ENCODE measurements around the gene FGF1. TPM values are rescaled to one million over a fixed set of nuclear protein-coding genes. Genes with fewer than 3 reads are reported as not detected.

Gene FGF1
- total RNA-seq, 1 experiment from 2014 or later: not detected

DNA sequence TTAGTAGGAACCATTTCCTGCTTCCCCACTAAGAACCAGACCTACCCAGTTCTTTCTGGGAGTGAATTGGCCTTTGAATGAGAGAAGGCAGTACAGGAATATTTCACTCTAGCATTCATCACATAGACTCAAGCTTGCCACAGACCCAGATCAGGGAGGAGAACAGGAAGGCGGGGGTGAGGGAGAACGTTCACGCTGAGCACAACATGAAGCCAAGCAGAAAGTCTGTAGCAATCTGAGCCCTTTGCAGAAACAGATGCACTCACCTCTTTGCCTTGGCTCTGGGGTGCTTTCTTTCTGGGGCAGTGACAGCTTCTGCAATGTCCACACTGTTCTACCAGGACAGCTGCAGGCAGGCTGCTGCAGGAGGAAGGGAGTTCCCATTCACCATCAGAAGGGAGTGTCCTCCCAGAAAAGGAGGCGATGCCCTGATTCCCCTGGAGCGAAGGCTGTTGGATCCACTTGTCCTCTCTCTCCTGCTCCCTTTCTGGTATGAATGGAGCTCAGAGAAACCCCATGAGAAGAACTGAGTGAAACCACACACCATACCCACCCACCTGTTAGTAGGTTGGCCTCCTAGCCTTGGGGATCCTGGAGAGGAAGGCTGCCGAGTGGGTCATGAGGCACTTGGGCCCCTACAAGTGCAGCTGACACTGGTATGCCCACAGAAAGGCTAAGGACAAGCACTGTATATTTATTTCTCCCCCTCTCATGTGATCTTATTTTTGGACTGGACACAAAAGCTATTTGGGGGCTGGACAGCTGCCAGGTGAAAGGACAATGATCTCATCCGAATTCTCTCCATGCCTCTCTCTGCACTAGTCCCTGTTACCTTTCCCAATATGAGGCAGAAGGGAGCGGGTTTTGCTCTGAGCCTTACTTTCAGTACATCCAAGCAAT lies 11.7 kb upstream of the FGF1 start:
- DNase-seq (ENCODE audit: extremely low read depth, low read depth): no peak

DNA sequence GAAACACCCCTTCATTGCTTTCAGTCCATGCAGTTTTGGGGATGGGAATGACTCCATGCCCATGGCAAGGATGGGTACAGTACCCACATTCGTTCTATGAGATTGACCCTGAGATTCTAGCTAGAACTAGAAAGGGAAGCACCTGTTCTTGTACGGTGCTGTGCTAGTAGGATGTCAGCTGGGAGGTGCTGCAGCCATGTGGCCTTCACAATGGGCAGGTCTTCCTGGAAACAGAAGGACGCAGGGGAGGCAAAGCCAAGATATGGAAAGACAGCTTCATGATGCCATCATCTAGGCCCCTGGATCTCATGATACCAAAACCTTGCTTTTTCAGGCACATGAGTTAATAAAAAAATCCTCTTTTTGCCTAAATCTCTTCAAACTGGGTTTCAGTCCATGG lies 10.5 kb upstream of the FGF1 start:
- no peak for DNase-seq (ENCODE audit: extremely low read depth, low read depth)

DNA sequence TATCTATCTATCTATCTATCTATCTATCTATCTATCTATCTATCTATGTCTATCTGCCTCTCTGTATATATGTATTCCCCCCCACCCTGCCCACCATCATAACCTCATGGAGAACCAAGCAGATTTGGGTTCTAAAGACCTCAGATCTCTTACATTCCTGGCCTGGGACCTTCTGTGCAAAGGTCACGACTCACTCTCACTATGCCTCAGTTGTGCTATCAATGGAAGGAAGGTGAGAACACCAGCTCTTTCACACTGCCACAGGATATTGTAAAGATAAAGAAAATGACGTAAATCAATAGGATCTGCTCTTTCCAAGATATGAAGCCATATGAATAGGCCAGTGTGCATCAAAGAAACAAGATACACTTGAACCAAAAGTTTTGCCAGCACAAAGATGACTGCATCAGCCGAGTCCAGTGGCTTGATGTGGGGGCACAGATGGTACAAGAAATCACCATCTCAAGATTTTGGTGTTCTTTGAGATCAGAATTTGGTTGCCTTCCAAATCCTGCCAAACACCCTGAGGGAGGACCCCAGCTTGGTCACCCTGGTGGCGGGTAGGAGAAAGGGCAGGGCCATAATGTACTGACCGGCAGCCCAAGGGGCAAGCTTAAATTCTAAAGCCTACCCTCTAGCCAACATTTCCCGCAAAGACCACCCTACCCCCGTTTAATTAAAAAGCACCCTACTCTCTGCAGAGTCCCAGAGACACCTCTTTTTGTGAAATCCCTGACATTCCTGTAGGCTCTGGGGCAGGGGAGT lies 8.4 kb upstream of the FGF1 start:
- no peak for DNase-seq (ENCODE audit: extremely low read depth, low read depth)

DNA sequence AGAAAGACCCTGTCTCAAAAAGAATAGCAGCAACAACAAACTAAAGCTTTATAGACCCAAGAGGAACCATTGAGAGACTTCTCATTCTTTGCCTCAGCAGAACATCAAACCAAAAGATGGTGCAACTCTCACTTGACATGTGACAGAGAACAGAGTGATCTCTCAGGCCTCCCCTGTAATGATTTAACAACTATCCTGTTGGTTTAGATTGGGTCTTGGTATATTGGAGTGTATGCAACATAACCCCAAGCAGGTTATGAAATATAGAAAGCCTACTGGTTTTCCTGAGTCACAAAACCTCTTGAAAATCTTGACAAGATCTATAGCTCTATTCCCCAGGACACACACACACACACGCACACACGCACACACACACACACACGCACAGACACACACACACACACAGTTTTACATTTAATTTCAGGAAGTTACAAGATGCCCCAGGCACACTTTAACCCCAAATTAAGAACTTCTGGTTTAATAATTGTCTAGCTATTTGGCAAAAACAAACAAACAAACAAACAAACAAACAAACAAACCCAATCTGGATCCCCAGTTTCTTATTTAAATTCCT lies 6.5 kb upstream of the FGF1 start:
- DNase-seq (ENCODE audit: extremely low read depth, low read depth): no peak

DNA sequence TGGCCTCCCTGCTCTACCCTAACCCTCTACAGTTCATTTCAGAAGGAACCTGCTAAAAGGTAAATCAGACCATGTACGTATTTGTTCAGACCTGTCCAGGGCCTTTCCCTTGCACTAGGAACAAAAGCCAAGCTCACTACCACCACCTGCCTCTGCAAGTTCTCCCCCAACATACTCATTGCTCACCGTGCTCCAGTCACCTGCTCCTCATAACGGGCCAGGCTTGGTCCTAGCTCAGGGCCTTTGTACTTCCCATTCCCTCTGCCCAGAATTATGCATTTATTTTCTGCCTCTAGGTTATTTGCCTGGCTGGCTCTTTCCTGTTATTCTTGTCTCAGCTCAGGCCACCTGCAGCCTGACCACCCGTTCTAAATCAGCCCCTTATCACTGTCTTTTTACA lies 4.8 kb upstream of the FGF1 start:
- no peak for DNase-seq (ENCODE audit: extremely low read depth, low read depth)

DNA sequence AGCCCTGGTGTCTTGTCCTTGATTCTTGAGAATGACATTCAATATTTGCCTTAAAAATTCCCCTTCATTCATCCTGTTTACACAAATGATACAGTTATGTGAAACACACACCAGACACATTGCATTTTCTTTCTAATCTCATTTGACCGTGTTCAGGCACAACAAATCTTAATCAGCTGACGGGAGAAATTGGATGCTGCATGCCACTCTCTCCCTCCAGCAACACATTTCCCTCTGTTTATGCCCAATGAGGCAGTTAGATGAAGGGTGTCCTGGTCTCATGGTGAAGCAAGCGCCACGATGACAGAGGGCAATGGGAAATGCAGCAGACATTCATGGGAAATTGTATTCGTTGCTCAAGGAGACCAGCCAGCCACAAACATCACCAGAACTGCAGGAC lies 3.2 kb upstream of the FGF1 start:
- DNase-seq (ENCODE audit: extremely low read depth, low read depth): no peak

DNA sequence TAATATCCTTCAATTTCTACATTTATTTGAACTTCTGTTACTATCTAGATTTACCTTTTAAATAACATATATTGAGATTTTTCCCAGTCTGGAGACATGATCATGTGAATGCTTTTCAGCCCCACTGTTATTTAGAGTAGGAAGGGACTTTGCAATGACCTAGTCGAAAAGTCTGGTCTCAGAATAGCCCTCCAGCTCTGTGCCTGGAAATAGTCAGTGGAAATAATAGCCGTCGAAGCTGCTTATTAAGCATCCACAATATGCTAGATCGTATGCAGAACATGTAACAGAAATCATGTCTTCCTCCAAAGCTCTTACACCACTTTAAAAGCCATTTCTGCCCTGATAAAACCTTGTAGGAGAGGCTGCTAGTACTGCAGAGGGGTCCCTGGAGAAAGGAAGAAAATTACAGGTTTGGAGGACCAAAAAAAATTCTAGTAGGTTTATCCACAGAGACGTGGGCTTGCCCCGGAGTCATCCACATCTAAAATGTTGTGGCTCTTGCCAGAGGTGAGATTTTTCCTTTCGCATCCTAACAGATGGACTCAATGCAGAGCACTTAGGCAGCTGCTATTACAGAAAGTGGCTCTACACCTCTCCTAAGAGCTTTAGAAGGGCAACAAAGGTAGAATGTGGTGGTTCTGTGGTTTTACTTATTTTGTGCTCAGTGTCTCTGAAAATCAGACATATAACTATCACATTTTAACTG lies 2.5 kb upstream of the FGF1 start:
- no peak for DNase-seq (ENCODE audit: extremely low read depth, low read depth)

DNA sequence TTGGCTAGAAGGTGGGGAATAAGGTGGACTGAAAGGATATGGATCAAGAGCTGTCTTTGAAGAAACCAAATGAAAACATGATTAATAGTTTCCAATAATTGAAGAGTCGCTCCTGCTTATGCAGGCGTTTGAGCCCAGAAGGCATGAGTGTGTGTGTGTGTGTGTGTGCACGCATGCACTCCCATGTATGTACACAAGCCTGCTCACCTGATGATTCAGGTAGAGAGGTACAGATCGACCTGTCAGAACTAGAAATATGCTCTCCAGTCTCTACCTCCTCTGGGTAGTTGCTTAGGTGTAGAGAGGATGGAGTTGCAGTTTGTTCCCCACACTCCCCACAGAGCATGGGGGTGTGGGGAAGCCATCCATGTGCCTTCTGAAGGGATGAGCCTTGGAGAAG lies 1.1 kb upstream of the FGF1 start:
- DNase-seq (ENCODE audit: extremely low read depth, low read depth): no peak

DNA sequence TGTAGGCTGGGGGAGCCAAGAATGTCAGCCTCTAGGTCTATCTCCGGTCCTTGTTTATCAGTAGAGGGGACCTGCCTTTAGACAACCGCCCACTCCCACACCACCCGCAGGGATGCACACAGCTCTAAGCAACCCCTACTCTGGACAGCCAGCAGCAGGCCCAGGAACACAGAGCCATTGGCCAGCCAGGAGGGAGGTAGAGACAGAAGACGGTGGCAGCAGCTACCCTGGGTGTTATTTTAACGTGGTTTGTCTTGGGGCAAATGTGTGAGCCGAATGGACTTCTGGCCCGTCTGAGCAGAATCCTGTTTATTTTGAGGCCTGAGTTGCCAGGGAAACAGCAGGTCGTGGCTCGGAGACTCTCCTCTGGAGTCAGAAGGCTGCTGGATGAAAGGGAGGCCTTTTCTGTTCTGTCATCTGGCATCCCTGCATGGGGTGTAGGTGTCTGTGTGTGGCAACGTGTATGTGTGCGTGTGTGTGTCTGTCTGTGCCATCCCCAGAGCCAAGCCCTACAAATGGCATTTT lies 382 bp upstream of the FGF1 start:
- DNase-seq (ENCODE audit: extremely low read depth, low read depth): no peak

DNA sequence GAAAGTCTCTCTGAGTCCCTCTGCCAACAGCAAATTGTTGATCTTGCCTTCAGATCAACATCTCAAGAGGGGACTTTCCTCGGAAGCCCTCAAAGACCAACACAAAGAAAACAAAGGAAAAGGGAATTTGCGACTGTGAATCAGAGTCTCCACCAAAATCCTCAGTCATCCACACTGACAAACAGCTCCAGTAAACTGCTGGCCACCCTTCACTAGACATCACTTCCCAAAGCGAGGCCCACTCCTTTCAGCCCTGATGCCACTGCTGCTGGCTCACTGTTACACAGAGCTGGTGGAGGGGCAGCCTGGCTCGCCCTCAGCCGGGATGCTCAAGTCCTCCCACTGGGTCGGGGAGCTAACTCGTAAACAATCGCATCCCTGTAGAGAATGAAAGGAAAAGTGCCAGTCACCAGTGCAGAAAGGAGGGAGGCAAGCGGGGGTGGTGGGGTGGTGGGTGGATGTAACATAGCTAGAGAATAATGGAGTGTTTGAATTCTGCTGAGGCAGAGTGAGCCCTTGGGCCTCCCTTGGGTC lies 1.3 kb downstream of the FGF1 start:
- no peak for DNase-seq (ENCODE audit: extremely low read depth, low read depth)

DNA sequence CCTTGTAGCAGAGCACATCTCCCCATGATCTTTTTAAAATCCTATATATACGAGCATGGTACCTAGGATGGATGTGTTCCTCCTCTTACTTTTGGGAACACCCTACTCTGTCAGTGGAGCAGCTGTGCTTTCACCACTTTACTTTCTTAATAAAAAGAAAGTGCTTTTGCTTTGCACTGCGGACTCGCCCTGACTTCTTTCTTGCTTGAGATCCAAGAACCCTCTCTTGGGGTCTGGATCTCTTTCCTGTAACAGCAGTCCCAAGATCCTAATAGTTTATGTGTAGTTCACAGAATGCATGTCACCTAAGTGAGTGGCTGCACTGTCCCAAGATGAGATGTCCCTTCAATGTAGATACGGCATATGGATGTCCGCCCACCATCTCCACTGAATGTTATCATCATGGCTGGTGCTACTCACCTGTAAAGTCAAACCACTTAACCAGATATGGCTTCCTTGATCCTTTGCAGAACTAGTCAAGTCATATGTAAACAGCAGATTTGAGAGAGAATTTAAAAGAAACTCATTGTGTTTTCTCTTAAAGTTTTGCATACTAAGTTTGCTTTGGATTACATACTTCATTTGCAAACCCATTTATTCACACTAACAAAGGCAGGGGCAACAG lies 1.9 kb downstream of the FGF1 start:
- DNase-seq (ENCODE audit: extremely low read depth, low read depth): no peak

DNA sequence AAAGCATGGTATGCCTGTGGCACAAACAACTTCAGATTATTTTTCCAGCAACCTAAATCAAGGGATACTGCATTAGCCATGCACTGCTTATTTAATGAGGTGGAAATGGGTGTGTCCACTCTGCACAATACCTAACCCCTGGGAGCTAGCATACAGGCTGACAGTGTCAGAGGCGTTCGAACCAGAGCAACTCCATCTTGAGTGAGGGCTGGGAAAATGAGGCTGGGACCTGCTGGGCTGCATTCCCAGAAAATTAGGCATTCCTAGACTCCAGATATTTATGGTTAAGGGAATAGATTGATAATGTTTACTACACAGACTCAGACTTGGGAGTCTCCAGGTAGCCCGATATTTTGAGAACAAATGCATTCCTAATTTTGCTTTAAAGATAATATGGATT lies 2.8 kb downstream of the FGF1 start:
- DNase-seq (ENCODE audit: extremely low read depth, low read depth): no peak

DNA sequence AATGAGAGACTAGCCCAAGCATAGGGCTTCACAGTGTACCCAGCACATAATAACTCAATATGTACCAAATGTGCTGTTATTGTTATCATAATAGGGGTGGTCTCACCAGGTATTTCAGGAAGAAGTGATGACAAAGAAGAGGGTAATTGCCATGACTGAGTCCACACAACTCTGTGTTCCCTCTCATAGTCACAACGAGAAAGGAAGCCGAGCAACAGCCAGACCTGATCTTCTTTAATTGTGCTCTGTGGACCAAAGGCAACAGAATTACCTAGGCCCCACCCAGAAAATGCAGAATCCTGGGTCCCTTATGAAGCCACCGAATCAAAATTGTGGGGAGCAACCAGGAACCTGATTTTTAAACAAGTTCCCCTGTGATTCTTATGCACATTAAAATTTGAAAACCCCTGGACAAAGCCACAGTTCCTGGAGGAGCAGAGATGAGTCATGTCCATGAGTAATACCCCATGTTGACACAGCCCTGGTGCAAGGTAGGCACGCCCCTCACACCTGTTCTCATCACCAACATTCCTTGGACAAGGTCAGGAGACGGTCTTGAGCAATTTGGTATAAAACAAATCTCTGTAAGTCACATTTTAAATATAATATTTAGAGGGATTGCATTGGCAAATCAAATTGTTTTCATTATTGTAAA lies 5.2 kb downstream of the FGF1 start:
- peak; percentile 30 for DNase-seq (ENCODE audit: extremely low read depth, low read depth)

DNA sequence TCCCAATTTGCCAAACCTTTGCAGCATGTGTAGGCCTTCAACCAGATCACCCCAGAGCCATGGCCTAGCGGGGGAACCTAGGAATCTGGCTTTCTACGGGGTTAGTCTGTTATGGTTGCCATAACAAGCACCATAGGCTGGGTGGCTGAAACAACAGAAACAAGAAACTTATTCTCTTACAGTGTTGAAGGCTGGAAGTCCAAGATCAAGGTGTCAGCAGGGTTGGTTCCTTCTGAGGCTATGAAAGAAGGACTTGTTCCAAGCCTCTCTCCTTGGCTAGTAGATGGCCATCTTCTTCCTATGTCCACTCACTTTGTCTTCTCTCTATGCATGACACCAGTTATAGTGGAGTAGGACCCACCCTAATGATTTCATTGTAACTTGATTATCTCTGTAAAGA lies 6.1 kb downstream of the FGF1 start:
- DNase-seq (ENCODE audit: extremely low read depth, low read depth): no peak

DNA sequence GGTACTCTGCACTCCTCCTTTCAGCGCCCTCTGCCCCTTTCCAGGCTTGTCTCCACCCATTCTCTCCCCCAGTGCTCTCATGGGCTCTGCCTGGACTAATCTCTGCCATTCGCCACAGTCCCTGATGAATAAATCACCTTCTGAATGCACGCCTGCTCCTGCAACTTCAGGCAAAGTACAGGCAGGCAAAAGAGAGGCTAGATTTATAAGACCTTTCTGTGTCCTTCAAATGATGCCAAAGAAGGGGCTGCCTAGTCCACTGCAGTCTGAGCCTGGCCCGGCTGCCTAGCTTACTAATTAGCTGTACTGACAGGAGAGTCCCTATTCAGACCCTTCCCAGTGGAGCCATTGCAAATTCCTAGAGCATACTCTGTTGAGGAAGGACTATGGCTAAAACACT lies 7.4 kb downstream of the FGF1 start:
- DNase-seq (ENCODE audit: extremely low read depth, low read depth): no peak

DNA sequence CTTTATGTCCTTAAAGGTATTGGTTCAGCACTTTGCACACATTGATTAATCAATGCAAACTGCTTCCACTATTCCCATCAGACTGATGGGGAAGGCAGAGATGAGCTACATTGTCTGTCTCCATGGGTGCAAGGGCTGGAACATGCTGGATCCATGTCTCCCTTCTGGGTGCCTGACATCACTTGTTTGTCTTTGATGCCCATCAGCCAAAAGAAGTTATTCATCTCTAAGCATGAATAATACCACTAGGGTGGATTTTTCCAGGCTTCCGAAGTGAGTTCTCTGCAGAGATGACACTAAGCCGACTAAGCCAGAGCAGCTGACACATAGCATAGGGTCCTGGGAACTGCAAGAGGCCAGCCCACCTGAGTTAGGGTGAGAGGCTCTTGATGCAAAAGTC lies 8.7 kb downstream of the FGF1 start:
- DNase-seq (ENCODE audit: extremely low read depth, low read depth): no peak

DNA sequence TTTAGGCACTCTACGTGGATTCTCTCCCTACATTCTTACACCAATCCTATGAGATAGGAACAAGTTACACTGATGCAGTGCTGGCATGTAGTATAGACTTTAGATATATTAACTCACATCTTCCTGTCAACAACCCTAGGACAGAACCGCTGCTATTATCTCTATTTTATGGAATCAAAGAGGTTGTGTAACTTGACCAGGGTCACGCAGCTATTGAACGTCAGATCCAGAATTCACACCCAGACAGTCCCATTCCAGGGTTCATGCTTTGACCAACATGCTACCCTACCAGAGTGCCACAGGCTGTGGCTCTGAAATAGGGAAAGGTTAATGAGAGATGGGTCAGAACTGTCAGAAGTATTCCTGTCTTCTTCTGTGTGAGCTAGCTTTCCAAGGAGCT lies 9.6 kb downstream of the FGF1 start:
- DNase-seq (ENCODE audit: extremely low read depth, low read depth): no peak

DNA sequence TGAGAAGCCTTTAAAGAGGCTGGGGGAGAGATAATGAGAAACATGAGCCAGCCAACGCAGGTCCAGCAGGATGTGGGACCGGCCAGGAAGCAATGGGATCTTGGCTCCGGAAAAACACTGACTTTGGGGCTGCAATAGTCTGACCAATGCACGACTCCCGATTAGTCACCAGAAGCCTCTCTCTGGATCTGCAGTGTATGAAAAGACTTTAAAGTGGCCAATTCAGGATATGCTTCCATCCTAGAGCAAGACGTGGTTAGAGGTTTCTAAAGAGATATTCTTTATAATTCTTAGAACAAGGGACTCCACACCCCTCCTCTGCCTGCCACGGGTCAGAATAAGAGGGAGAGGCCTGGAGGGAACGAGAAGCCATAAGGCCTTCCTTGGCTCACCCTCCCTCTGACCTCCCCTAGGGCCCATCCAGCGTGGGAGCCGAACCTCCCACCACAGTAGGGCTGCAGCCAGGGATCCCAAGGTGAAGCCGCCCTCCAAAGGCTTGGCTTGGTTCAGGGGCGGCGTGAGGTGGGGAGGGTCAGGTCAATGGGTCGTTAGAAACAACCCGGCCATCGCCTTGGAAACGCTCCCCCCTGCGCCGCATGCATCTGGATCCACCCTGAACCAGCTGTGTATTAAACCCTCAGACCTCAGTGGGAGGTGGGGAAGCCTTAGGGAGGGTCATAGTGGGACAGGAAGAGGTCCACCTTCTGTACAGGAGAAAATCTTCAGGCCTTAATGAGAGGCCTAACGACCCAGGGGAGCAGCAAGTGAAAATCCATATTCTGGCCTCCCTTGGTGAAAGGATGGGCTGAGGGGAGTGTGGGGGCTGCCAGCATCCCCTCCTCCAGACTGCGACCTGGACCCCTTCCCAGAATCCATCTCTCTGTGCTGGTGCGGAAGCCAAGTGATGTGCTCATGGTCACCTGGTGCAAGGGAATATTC lies 11.1 kb downstream of the FGF1 start:
- DNase-seq (ENCODE audit: extremely low read depth, low read depth): no peak

DNA sequence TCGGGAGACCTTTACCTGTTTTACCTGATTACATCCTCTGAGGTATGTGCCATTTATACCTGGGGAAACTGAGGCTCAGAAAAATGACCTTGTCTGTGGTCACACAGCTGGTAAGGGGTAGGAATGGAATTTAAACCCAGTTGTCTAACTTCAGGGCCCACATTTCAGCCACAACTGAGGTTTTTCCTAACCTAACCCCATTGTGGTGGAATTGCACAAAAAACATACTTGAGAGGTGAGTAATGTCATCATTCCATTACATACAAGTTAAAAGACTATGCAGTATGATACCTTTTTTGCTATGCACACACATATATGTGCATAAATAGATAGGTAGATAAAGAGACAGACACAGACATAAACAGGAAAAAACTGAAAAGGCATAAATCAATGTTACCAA lies 14.1 kb downstream of the FGF1 start:
- no peak for DNase-seq (ENCODE audit: extremely low read depth, low read depth)
